Measurements from ENCODE around the gene ATP13A2.

Gene ATP13A2

GRCh38 chr1:16978567-16979474 lies 32.9 kb downstream of the ATP13A2 start:
- TF ChIP-seq CTCF (IDR thresholded peaks at IDR 0.05; ENCODE audit: insufficient read depth, low read length) (no peak), POLR2AphosphoS5 (IDR thresholded peaks at IDR 0.05; ENCODE audit: low read depth) (no peak), SPI1 (IDR thresholded peaks at IDR 0.05; ENCODE audit: borderline replicate concordance, low read depth) (no peak), GABPA (IDR thresholded peaks at IDR 0.05; ENCODE audit: low read depth) (no peak)
- no peak for DNase-seq (ENCODE audit: low read depth in 1 of 2, low spot score in 1 of 2)
- H3K27me3 ChIP-seq (ENCODE audit: insufficient read depth, poor library complexity, severe bottlenecking) = peaks cover 23% of the 10 kb centered on the region
- H3K27ac ChIP-seq (replicated peaks) = no peak overlapping the region
- no peak overlapping the region for H3K4me3 ChIP-seq (replicated peaks; ENCODE audit: insufficient read depth, low read length)

DNA sequence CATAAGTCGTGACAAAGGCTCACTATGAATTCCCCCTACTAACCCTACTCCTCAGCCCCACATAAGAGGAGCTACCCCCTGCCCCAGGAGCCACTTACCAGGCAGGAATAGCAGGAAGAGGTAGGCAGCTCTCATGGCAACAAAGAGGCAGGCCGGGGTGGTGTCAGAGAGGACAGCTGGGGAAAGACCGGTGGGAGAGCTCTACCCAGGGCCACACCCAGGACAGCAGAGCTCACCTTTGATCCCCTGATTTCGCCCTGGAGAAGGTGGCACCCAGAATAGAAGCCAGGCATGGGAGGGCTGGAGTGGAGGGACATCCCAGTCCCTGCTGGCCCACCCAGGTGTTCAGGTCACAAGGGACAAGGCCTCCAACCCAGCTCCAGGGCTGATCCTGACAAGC lies 33.6 kb downstream of the ATP13A2 start:
- Histone ChIP-seq H3K27me3 (ENCODE audit: insufficient read depth, poor library complexity, severe bottlenecking) (peaks cover 23% of the 10 kb centered on the region), H3K27ac (replicated peaks) (no peak overlapping the region), H3K4me3 (replicated peaks; ENCODE audit: insufficient read depth, low read length) (no peak overlapping the region)
- TF ChIP-seq GABPA (IDR thresholded peaks at IDR 0.05; ENCODE audit: low read depth) (no peak), CTCF (IDR thresholded peaks at IDR 0.05; ENCODE audit: insufficient read depth, low read length) (no peak), SPI1 (IDR thresholded peaks at IDR 0.05; ENCODE audit: borderline replicate concordance, low read depth) (no peak), POLR2AphosphoS5 (IDR thresholded peaks at IDR 0.05; ENCODE audit: low read depth) (no peak)
- TF ChIP-seq, protein P1, sequence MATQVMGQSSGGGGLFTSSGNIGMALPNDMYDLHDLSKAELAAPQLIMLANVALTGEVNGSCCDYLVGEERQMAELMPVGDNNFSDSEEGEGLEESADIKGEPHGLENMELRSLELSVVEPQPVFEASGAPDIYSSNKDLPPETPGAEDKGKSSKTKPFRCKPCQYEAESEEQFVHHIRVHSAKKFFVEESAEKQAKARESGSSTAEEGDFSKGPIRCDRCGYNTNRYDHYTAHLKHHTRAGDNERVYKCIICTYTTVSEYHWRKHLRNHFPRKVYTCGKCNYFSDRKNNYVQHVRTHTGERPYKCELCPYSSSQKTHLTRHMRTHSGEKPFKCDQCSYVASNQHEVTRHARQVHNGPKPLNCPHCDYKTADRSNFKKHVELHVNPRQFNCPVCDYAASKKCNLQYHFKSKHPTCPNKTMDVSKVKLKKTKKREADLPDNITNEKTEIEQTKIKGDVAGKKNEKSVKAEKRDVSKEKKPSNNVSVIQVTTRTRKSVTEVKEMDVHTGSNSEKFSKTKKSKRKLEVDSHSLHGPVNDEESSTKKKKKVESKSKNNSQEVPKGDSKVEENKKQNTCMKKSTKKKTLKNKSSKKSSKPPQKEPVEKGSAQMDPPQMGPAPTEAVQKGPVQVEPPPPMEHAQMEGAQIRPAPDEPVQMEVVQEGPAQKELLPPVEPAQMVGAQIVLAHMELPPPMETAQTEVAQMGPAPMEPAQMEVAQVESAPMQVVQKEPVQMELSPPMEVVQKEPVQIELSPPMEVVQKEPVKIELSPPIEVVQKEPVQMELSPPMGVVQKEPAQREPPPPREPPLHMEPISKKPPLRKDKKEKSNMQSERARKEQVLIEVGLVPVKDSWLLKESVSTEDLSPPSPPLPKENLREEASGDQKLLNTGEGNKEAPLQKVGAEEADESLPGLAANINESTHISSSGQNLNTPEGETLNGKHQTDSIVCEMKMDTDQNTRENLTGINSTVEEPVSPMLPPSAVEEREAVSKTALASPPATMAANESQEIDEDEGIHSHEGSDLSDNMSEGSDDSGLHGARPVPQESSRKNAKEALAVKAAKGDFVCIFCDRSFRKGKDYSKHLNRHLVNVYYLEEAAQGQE (IDR thresholded peaks at IDR 0.05; ENCODE audit: insufficient replicate concordance, low read depth) = no peak
- no peak for DNase-seq (ENCODE audit: low read depth in 1 of 2, low spot score in 1 of 2)

DNA sequence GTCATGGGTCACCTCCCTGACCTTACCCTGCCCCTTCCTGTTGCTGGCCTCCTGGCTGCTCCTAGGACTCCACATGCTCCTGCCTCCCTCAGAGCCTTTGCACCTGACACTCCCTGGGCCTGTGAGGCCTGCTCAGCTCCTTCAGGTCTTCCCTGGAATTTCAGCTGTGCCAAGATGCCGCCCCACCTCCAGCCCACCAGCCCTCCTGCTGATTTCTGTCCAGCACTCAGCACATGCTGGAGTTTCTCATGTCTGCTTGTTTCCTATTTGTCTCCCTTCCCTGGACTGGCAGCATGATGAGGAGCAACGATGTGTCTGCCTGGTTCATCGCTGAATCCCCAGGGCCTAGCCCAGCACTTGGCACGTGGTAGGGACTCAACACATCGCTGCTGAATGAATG lies 34.4 kb downstream of the ATP13A2 start:
- Histone ChIP-seq H3K27ac (replicated peaks) (no peak overlapping the region), H3K27me3 (ENCODE audit: insufficient read depth, poor library complexity, severe bottlenecking) (peaks cover 23% of the 10 kb centered on the region), H3K4me3 (replicated peaks; ENCODE audit: insufficient read depth, low read length) (no peak overlapping the region)
- no peak for DNase-seq (ENCODE audit: low read depth in 1 of 2, low spot score in 1 of 2)
- no peak for TF ChIP-seq GABPA (IDR thresholded peaks at IDR 0.05; ENCODE audit: low read depth)
- TF ChIP-seq SPI1 (IDR thresholded peaks at IDR 0.05; ENCODE audit: borderline replicate concordance, low read depth) = no peak
- TF ChIP-seq POLR2AphosphoS5 (IDR thresholded peaks at IDR 0.05; ENCODE audit: low read depth) = no peak
- no peak for TF ChIP-seq CTCF (IDR thresholded peaks at IDR 0.05; ENCODE audit: insufficient read depth, low read length)
- TF ChIP-seq, protein P1 (IDR thresholded peaks at IDR 0.05; ENCODE audit: insufficient replicate concordance, low read depth) = no peak

All from HL-60 (cell line).